Mucosa of stomach (tissue), 1 donor: ENCODE measurements around the gene LRP1.

Experiments used
- H3K27me3 ChIP-seq: one replicate; pipeline ENCODE4 v1.7.0; 2013; ENCODE audit warnings: mild to moderate bottlenecking, low read length; ENCODE audit not compliant: control insufficient read depth, insufficient read depth
- H3K36me3 ChIP-seq: one replicate; pipeline ENCODE4 v1.7.0; 2013; ENCODE audit warnings: low read length; ENCODE audit not compliant: control insufficient read depth, insufficient read depth
- H3K4me1 ChIP-seq: one replicate; pipeline ENCODE4 v1.7.0; 2013; ENCODE audit warnings: mild to moderate bottlenecking, low read length; ENCODE audit not compliant: control insufficient read depth, insufficient read depth
- H3K4me3 ChIP-seq: one replicate; pipeline ENCODE4 v1.7.0; 2013; ENCODE audit warnings: low read length
- H3K9ac ChIP-seq: one replicate; pipeline ENCODE4 v1.7.0; 2013; ENCODE audit warnings: mild to moderate bottlenecking, low read length, moderate library complexity
- H3K9me3 ChIP-seq: one replicate; pipeline ENCODE4 v1.7.0; 2013; ENCODE audit warnings: mild to moderate bottlenecking, low read length, moderate library complexity; ENCODE audit not compliant: control insufficient read depth
- donor health status: Pancreatic carcinoma.

LRP1 gene

DNA sequence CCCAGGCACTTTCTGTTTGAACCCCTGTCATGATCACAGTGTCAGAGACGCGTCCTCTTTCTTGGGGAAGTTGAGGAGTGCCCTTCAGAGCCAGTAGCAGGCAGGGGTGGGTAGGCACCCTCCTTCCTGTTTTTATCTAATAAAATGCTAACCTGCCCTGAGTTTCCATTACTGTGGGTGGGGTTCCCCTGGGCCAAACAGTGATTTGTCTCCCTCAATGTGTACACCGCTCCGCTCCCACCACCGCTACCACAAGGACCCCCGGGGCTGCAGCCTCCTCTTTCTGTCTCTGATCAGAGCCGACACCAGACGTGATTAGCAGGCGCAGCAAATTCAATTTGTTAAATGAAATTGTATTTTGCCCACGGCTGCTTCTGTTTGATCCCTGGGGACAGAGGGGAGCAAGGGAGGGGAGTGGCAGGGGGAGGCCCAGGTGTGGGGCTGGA, 106.3 kb downstream of the LRP1 start:
- H3K27me3 ChIP-seq = peaks cover 46% of the 10 kb centered on the region
- peaks cover 64% of the 10 kb centered on the region for H3K4me1 ChIP-seq
- H3K9me3 ChIP-seq = no peaks in the 10 kb centered on the region
- H3K9ac ChIP-seq = no peak overlapping the region
- H3K36me3 ChIP-seq = peaks cover 6% of the 10 kb centered on the region
- no peak overlapping the region for H3K4me3 ChIP-seq

DNA sequence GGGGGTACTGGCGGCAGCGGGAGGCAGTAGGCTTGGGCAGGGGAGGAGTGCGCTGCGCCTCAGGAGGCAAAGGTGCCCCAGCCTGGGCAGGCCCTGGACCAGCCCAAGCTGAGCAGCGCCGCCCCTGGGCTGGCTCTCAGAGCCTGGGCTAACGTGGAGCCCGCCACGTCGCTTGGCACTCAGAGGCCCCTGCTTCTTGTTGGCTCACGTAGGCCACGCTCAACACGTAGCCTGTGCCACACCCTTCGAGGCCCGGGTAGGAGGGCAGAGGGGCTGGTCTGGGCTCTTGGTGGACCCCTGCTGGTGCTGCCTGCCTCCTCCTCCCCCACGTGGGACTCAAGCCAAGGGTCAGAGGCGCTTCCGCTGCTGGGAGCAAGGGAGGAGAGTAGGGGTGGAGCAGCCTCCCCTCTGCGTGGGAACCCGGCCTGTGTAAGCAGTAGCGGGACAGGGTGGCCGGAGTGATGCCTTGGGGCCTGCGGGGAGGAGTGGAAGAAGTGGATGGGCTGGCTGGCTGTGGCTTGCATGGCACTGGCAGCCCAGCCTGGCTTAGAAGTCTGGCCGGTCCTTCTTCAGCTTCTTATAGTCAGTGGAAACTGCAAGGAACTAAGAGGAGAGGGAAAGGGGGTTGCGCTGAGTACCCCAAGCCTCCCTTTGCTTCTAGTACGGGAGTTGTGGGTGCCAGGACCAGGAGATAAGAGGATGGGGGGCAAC, 106.9 kb downstream of the LRP1 start:
- Histone ChIP-seq H3K4me1 (peaks cover 68% of the 10 kb centered on the region), H3K36me3 (peaks cover 6% of the 10 kb centered on the region), H3K27me3 (peaks cover 51% of the 10 kb centered on the region), H3K9me3 (no peaks in the 10 kb centered on the region), H3K4me3 (no peak overlapping the region), H3K9ac (no peak overlapping the region)

DNA sequence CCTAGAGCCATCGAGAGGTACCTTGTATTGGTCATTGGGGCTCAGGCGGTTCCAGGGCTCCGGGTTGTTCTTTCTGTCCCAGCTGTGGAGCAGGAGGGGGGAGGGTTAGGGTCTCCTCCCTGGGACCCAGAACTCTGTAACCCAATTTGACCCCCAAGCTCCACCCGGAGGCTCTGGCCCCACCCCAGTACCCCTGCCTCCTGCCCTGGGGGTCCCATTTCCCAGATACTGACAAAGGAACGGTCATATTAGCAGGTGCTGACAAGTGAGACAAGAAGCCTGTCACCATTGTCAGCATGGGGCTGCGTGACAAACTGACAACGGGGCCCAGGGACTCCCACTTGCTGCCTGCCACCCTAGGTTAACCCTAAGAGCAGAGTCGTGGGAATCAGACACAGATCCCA, 107.4 kb downstream of the LRP1 start:
- H3K27me3 ChIP-seq = peaks cover 57% of the 10 kb centered on the region
- peaks cover 6% of the 10 kb centered on the region for H3K36me3 ChIP-seq
- H3K4me3 ChIP-seq = no peak overlapping the region
- H3K9ac ChIP-seq = no peak overlapping the region
- H3K9me3 ChIP-seq = no peaks in the 10 kb centered on the region
- H3K4me1 ChIP-seq = peaks cover 68% of the 10 kb centered on the region

DNA sequence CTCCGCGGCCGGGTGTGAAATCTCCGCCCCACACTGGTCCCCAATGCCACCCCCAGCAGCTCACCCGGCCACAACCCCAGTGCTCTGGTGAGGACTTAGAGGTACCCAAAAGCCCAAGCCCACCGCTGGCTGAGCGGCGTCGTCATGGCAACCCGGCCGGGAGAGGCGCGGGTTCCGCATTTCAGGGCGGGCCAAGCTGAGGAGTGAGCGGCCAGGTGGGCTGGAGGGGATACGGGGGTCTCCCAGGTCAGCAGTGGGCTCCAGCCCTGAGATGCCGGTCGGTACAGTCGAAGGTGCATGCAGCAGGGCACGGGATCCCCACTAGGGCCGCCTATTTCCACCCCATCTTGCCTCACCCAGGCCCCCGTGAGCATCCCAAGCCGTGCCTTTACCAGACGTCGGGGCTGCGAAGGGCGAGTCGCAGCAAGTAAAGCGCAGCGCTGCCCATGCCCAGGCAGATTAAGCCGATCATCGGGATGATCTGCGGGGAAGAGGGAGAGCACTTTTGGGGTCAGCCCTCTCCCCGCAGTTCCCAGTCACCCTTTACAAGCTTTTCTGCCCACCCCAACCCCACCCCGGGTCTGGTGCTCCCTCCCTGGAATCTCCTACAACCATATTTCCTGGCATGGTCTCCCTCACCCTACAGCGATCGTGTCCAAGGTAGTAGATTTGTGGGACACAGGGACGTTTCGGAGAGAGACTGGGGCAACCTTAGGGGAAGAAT, 108.1 kb downstream of the LRP1 start:
- Histone ChIP-seq H3K36me3 (peaks cover 6% of the 10 kb centered on the region), H3K9me3 (no peaks in the 10 kb centered on the region), H3K4me3 (no peak overlapping the region), H3K9ac (no peak overlapping the region), H3K27me3 (peaks cover 63% of the 10 kb centered on the region), H3K4me1 (peaks cover 68% of the 10 kb centered on the region)

DNA sequence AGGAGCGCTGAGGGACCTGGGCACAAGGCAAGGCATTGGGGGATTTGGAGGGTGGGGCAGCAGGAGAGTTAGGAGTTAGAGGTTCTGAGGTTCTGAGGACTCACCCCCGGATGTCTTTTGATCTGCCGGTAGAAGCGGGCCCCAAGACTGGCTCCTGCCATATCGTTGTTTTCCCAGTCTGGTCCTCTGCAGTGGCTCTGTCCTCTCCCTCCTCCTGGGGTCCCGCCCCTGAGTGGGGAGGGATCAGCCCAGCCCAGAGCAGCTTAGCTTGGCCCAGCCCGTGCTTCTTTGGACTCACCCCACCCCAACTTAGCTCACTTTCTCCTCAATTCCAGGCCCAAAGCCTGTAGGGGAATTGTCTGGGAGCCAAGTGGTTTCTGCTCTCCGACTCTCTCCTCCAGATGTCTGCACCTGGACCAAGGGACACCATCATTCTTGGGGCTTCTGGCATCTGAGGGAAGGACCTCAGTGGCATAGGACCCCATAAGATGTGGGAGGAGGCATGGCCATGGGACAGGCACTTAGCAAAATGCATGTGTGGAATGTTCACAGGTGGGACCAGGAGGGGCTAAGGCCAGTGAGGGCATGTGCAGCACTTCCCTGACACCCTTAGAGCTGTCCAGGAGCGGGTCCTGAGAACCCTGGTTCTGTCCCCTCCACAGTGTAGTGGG, 108.8 kb downstream of the LRP1 start:
- Histone ChIP-seq H3K9me3 (no peaks in the 10 kb centered on the region), H3K36me3 (peaks cover 6% of the 10 kb centered on the region), H3K9ac (no peak overlapping the region), H3K4me1 (peaks cover 75% of the 10 kb centered on the region), H3K4me3 (no peak overlapping the region), H3K27me3 (peaks cover 70% of the 10 kb centered on the region)

DNA sequence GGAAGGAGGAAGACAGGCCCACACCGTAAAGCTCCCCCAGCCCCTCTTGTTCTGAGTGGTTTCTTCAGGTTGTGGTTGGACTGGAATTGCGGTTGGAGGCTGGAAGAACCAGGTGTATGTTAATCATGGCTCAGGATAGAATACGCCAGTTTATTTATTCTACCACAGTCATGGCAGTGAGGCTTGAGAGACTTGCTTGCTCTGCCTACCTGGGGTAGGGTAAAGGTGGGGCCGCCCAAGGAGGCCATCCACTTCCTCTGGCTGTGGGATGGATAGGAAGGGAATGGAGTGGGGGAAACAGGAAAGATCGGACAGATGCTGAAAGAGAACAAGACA, 109.3 kb downstream of the LRP1 start:
- Histone ChIP-seq H3K9me3 (no peaks in the 10 kb centered on the region), H3K36me3 (peaks cover 6% of the 10 kb centered on the region), H3K27me3 (peaks cover 75% of the 10 kb centered on the region), H3K4me3 (no peak overlapping the region), H3K9ac (no peak overlapping the region), H3K4me1 (peaks cover 80% of the 10 kb centered on the region)

DNA sequence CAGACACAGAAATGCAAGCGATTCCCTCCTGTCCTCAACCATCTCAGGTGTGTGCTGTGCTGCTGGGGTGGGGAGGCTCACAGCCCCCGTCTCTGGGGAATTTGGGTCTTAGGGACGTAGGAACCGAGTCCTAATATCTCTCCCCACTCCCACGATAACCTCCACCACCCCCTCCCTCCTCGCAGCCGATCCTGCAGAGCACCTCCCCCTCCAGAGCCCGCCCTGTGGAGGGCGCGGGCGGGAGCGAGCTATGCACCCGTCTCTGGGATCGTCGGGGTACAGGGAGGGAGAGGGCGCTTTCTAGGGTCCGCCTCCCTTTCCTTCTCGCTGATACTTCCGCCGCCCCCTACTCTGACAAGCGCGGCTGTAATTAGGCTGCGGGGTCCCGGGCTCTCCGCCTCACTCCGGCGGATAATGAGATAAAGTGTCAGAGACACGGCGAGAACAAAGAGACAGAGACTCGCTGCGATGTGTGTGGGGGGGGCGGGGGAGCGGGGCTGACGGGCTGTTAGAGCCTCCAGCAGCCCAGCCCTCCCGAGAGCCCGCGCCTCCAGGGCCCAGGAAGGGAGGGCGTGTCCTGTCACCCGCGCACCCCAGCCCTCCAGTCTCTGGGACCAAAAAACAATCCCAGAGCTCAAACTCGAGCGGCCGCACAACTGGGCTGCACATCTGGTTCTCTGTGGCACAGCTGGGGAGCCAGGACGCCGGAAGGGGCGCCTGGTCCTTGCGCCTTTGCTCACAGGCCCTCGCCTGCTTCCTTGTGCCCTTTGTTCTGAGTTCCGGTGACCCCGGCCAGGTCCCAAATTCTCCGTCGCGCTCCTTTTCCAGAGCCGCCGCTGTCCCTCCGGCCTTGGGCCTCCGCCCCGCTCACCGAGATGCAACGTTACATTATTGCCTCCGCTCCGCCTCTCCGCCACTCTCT, 109.9 kb downstream of the LRP1 start:
- peaks cover 82% of the 10 kb centered on the region for H3K27me3 ChIP-seq
- peaks cover 86% of the 10 kb centered on the region for H3K4me1 ChIP-seq
- no peak overlapping the region for H3K4me3 ChIP-seq
- no peak overlapping the region for H3K9ac ChIP-seq
- H3K36me3 ChIP-seq = peaks cover 6% of the 10 kb centered on the region
- H3K9me3 ChIP-seq = no peaks in the 10 kb centered on the region

DNA sequence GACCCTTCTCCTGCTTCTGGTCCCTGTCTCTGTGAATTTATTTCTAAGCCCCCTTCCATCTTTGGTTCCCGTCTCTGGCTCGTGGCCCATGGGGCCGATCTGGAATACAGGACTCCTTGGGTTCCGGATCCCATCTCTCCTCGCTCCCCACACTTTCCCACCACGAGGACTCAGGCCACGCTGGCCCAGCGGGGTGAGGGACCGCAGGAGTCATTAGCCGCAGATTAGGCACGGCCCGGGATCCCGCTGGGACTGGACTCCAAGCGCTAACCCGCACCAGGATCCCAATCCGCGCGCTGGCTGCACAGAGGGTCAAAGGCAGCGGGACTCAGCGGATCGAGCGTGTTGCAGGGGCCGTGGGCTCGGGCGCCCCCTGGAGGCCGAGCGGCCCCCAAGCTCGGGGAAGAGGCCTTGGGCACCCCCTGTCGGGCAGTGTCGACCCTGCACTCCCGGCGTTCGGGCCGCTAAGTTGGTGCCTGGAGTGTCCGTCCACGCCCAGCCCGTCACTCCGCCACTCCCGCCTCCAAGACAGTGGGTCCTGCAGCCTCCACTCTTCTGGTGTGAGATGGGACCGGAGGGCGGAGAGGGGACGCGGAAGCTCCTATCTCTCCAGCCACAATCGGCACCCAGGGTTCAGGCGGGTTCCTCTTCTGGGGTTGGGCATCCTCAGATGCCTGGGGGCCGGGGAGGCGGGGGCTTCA, 110.7 kb downstream of the LRP1 start:
- Histone ChIP-seq H3K9ac (no peak overlapping the region), H3K4me3 (no peak overlapping the region), H3K27me3 (peaks cover 90% of the 10 kb centered on the region), H3K4me1 (peaks cover 94% of the 10 kb centered on the region), H3K36me3 (no peaks in the 10 kb centered on the region), H3K9me3 (no peaks in the 10 kb centered on the region)

DNA sequence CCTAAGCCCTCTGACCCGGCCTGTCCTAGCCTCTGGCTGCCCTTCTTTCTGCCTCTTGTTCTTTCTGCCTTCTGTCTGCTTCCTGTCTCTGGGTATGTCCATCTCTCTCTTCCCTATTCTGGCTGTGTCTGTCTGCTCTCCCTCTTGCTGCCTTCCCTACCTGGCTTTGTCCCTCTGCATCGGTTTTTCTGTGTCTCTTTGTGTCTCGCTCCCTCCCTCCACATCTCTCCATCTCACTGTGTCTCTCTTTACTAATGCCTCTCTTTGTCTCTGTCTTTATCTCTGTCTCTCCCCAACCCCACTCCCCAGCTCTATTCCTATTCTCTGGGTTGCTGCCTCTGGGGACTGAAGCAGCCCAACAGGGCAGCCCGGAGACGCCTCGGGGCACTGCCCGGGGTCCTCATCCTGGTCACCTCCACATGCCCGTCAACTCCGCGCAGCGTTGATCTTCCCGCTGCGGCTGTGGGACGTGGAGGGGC, 111.3 kb downstream of the LRP1 start:
- Histone ChIP-seq H3K36me3 (no peaks in the 10 kb centered on the region), H3K4me1 (peaks cover 90% of the 10 kb centered on the region), H3K27me3 (peaks cover 96% of the 10 kb centered on the region), H3K9me3 (no peaks in the 10 kb centered on the region), H3K9ac (no peak overlapping the region), H3K4me3 (no peak overlapping the region)

DNA sequence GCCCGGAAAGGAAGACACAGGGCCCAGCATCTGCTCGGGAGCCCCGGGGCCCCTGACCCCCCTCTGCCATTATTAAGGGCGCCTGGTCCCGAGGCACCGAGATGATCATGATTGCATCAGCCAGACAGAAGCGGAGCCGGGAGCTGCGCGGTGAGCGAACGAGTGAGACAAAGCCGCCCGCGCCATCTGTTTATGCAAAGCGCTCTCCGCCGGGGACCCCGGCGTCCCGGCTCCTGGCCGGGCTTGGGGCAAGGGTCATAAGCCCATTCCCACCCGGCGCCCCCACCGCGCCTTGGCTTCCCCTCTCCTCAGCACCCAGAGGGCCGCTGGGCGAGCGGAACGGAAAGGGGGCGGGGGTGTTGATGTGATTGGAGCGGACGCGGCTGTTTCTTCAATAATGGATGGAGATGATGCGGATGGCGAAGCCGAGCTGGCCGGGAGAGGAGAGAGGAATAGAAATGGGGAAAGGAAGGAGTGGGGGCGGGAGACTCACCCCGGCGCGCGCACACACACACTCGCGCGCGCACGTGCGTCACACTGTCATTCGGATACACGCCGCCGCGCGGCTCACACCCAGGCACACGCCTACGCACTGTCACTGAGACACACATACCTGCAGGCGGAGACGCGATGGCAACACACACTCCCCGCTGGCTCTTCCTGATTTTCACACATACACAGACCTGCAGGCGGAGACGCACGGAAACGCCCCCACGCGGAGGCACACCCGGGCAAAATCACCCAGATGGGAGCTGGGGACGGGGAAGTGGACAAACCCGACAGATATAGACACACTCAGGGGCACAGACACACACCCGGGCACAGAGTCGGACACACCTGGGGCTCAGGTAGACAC, 112.0 kb downstream of the LRP1 start:
- peaks cover 94% of the 10 kb centered on the region for H3K27me3 ChIP-seq
- peaks cover 83% of the 10 kb centered on the region for H3K4me1 ChIP-seq
- peak overlapping the region; percentile 22 for H3K4me3 ChIP-seq
- H3K9me3 ChIP-seq = no peaks in the 10 kb centered on the region
- H3K36me3 ChIP-seq = no peaks in the 10 kb centered on the region
- H3K9ac ChIP-seq = peak overlapping the region; percentile 15
